H1 (cell line): ENCODE results near the gene COQ8A. TPM values are rescaled to one million over a fixed set of nuclear protein-coding genes. Genes with fewer than 3 reads are reported as not detected.

Source experiments
- CTCF ChIA-PET: fragments of 300-600 bp; sonication (Branson Sonifier 250); formaldehyde crosslinking; loops from one replicate; lab custom pipeline; 2021; ENCODE audit not compliant: partially characterized antibody; lab: Charles Lee
- POLR2A ChIA-PET: fragments of 300-600 bp; sonication (Branson Sonifier 250); formaldehyde crosslinking; loops from one replicate; lab custom pipeline; 2021; ENCODE audit warnings: inconsistent platforms; ENCODE audit not compliant: partially characterized antibody; lab: Charles Lee
- DNase-seq, 2 experiments: peaks; one replicate each; pipeline versions ENCODE4 v3.0.0 to v3.0.0-alpha.2; 2010 to 2022; ENCODE audit warnings: low spot score in 2 of 2, low read depth in 1 of 2, mixed read lengths in 1 of 2
- FAIRE-seq: peaks from 2 replicates; lab custom pipeline; 2011; peaks lifted over from hg19 to GRCh38; lab: Jason Lieb, UNC
- H2AFZ ChIP-seq: 2 replicates; pipeline ENCODE4 v1.8.1; 2012; ENCODE audit warnings: low read length, inconsistent platforms
- H2AK5ac ChIP-seq: 2 replicates; pipeline ENCODE4 v1.6.1; 2013; ENCODE audit warnings: low read depth, low read length
- H2BK120ac ChIP-seq: replicated peaks from 2 replicates; pipeline ENCODE3; 2013; ENCODE audit warnings: low read depth, low read length, inconsistent platforms
- H2BK12ac ChIP-seq: 2 replicates; pipeline ENCODE4 v1.6.1; 2013; ENCODE audit warnings: low read depth, low read length
- H2BK15ac ChIP-seq: 2 replicates; pipeline ENCODE4 v1.6.1; 2013; ENCODE audit warnings: low read length
- H2BK20ac ChIP-seq: 2 replicates; pipeline ENCODE4 v1.6.1; 2013; ENCODE audit warnings: low read length
- H2BK5ac ChIP-seq: 2 replicates; pipeline ENCODE4 v1.6.1; 2013; ENCODE audit warnings: low read depth, low read length
- H3K14ac ChIP-seq: 2 replicates; pipeline ENCODE4 v1.6.1; 2013; ENCODE audit warnings: inconsistent platforms; ENCODE audit not compliant: insufficient read length
- H3K18ac ChIP-seq: 2 replicates; pipeline ENCODE4 v1.6.1; 2013; ENCODE audit warnings: low read length; ENCODE audit errors: extremely low read depth
- H3K23ac ChIP-seq: 2 replicates; pipeline ENCODE4 v1.6.1; 2013; ENCODE audit warnings: inconsistent platforms; ENCODE audit not compliant: insufficient read length
- H3K23me2 ChIP-seq: 2 replicates; pipeline ENCODE4 v1.6.1; 2013; ENCODE audit warnings: low read depth, low read length
- H3K27ac ChIP-seq: 2 replicates; pipeline ENCODE4 v1.6.1; 2011; ENCODE audit warnings: low read depth, low read length, inconsistent platforms
- H3K27me3 ChIP-seq, 4 experiments: replicated peaks in 1 of 4; 1 replicate in 1 of 4; 2 replicates in 3 of 4; pipeline versions ENCODE4 v1.6.1 to v1.8.1; 2011 to 2013; ENCODE audit warnings: low read length in 3 of 4, mild to moderate bottlenecking in 3 of 4, inconsistent platforms in 2 of 4, mixed read lengths in 2 of 4, moderate library complexity in 1 of 4; ENCODE audit not compliant: control insufficient read depth in 3 of 4, insufficient read depth in 3 of 4; ENCODE audit errors: extremely low read depth in 1 of 4
- H3K36me3 ChIP-seq, 4 experiments: 2 replicates each; pipeline versions ENCODE4 v1.6.1 to v1.8.1; 2011 to 2013; ENCODE audit warnings: mild to moderate bottlenecking in 4 of 4, low read length in 3 of 4, moderate library complexity in 2 of 4, control low read depth in 1 of 4, inconsistent platforms in 1 of 4; ENCODE audit not compliant: insufficient read depth in 4 of 4, control insufficient read depth in 2 of 4
- H3K4ac ChIP-seq: replicated peaks from 2 replicates; pipeline ENCODE3; 2013; ENCODE audit warnings: low read length, low read depth, mixed read lengths, inconsistent platforms; ENCODE audit not compliant: insufficient read length
- H3K4me1 ChIP-seq, 4 experiments: replicated peaks in 1 of 4; 1 replicate in 1 of 4; 2 replicates in 3 of 4; pipeline versions ENCODE4 v1.6.1 to v1.8.1; 2011 to 2013; ENCODE audit warnings: low read length in 3 of 4, inconsistent platforms in 2 of 4, mixed read lengths in 1 of 4; ENCODE audit not compliant: insufficient read depth in 4 of 4, control insufficient read depth in 3 of 4
- H3K4me2 ChIP-seq, 2 experiments: 2 replicates each; pipeline versions ENCODE4 v1.6.1 to v1.8.1; 2011 to 2013; ENCODE audit warnings: low read depth in 2 of 2, low read length in 2 of 2, control low read depth in 1 of 2, inconsistent platforms in 1 of 2, mild to moderate bottlenecking in 1 of 2; ENCODE audit not compliant: insufficient read depth in 1 of 2
- H3K4me3 ChIP-seq, 4 experiments: fragments of 200-600, 300-600 bp in 1 of 4; sonication (generic), shearing (Covaris generic), sonication (Bioruptor Twin) in 1 of 4; 2 replicates each; pipeline versions ENCODE4 v1.5.1 to v1.8.1; 2011 to 2016; ENCODE audit warnings: low read length in 4 of 4, low read depth in 3 of 4, control low read depth in 2 of 4, inconsistent platforms in 2 of 4, mild to moderate bottlenecking in 2 of 4, mixed read lengths in 1 of 4, moderate library complexity in 1 of 4; ENCODE audit not compliant: insufficient read depth in 2 of 4; ENCODE audit errors: extremely low read depth in 1 of 4
- H3K56ac ChIP-seq: replicated peaks from 2 replicates; pipeline ENCODE3; 2013; ENCODE audit warnings: low read depth, mild to moderate bottlenecking, mixed read lengths, low read length, inconsistent platforms; ENCODE audit not compliant: insufficient read length
- H3K79me1 ChIP-seq: 2 replicates; pipeline ENCODE4 v1.6.1; 2013; ENCODE audit warnings: low read depth, low read length, control low read depth
- H3K79me2 ChIP-seq, 2 experiments: 2 replicates each; pipeline versions ENCODE4 v1.6.1 to v1.8.1; 2012 to 2013; ENCODE audit warnings: low read length in 2 of 2, mild to moderate bottlenecking in 2 of 2, inconsistent platforms in 1 of 2; ENCODE audit not compliant: insufficient read depth in 2 of 2, control insufficient read depth in 1 of 2
- H3K9ac ChIP-seq, 4 experiments: replicated peaks in 1 of 4; 1 replicate in 1 of 4; 2 replicates in 3 of 4; pipeline versions ENCODE4 v1.6.1 to v1.8.1; 2011 to 2013; ENCODE audit warnings: low read depth in 3 of 4, low read length in 3 of 4, control low read depth in 2 of 4, mild to moderate bottlenecking in 2 of 4, moderate library complexity in 2 of 4, inconsistent platforms in 1 of 4; ENCODE audit errors: extremely low read depth in 1 of 4
- H3K9me3 ChIP-seq, 2 experiments: 2 replicates each; pipeline versions ENCODE4 v1.6.1 to v1.8.1; 2012 to 2013; ENCODE audit warnings: mild to moderate bottlenecking in 2 of 2, moderate library complexity in 2 of 2, control low read depth in 1 of 2, inconsistent platforms in 1 of 2, low read depth in 1 of 2, low read length in 1 of 2, mixed read lengths in 1 of 2; ENCODE audit not compliant: insufficient read depth in 2 of 2
- H4K20me1 ChIP-seq, 2 experiments: replicated peaks in 1 of 2; 2 replicates each; pipeline versions ENCODE3 to v1.8.1; 2011 to 2013; ENCODE audit warnings: inconsistent platforms in 2 of 2, low read length in 2 of 2, mild to moderate bottlenecking in 1 of 2; ENCODE audit not compliant: insufficient read depth in 2 of 2, control insufficient read depth in 1 of 2
- H4K5ac ChIP-seq: 2 replicates; pipeline ENCODE4 v1.6.1; 2013; ENCODE audit warnings: low read length, low read depth, mixed read lengths, inconsistent platforms; ENCODE audit not compliant: insufficient read length
- H4K8ac ChIP-seq: 2 replicates; pipeline ENCODE4 v1.8.0; 2013; ENCODE audit warnings: mild to moderate bottlenecking, moderate library complexity, low read length, inconsistent platforms; ENCODE audit not compliant: insufficient read depth; ENCODE audit errors: extremely low read depth
- H4K91ac ChIP-seq: replicated peaks from 2 replicates; pipeline ENCODE3; 2013; ENCODE audit warnings: low read length, mixed read lengths, inconsistent platforms; ENCODE audit not compliant: insufficient read length
- ASH2L ChIP-seq: fragments of 200-600, 300-600 bp; sonication (generic); IDR thresholded peaks from one replicate; pipeline ENCODE4 v1.7.1; 2017; ENCODE audit warnings: low read length
- CTBP2 ChIP-seq: IDR thresholded peaks from 2 replicates; pipeline ENCODE4 v1.7.0; 2011; ENCODE audit warnings: borderline replicate concordance, mild to moderate bottlenecking, moderate library complexity, mixed read lengths, low read length; ENCODE audit not compliant: insufficient read depth, insufficient read length
- RXRA ChIP-seq: IDR thresholded peaks from 2 replicates; pipeline ENCODE4 v1.6.1; 2011; ENCODE audit warnings: low read depth, mild to moderate bottlenecking, low read length, moderate library complexity; ENCODE audit not compliant: insufficient read depth
- SRF ChIP-seq: IDR thresholded peaks from 2 replicates; pipeline ENCODE4 v1.6.1; 2011; ENCODE audit warnings: mild to moderate bottlenecking, low read depth, low read length, moderate library complexity
- TAF1 ChIP-seq: IDR thresholded peaks from 2 replicates; pipeline ENCODE4 v1.6.1; 2011; ENCODE audit warnings: mild to moderate bottlenecking, low read depth, low read length
- WGBS, 2 experiments: shearing (Covaris generic) in 1 of 2; methylation state at CpG; one replicate each; pipeline versions ENCODE4 v1.1.6 to v1.1.7; 2013 to 2015; ENCODE audit warnings: low lambda C conversion rate in 2 of 2, mixed read lengths in 2 of 2, inconsistent platforms in 1 of 2, low coverage in 1 of 2, missing lambda C conversion rate in 1 of 2; ENCODE audit not compliant: insufficient replicate concordance in 2 of 2, insufficient coverage in 1 of 2, insufficient read length in 1 of 2; ENCODE audit errors: extremely low coverage in 1 of 2, missing lambda C conversion rate in 1 of 2; 5-methylcytosine and 5-hydroxymethylcytosine counted together
- polyA plus RNA-seq, 7 experiments: library from polyadenylated mRNA; depleted of rRNA in 3 of 7; stranded (reverse) in 5 of 7; unstranded in 2 of 7; fragments of >200 nt in 5 of 7; fragments of 200-250 nt in 2 of 7; gene quantifications; 1 replicate in 5 of 7; 2 replicates in 1 of 7; 4 replicates in 1 of 7; pipeline versions ENCODE4 v1.2.1 to v1.2.3, GENCODE V29; 2011 to 2013; ENCODE audit warnings: missing spikeins in 2 of 7, mixed read lengths in 2 of 7
- total RNA-seq: library from RNA; stranded (reverse); fragmentation: NEBNext Ultra II Directional; extraction: Animal tissue kit (Norgen Biotek cat#: 25700); gene quantifications from 2 replicates; pipeline ENCODE4 v1.2.1, GENCODE V29; 2021

COQ8A gene
- total and polyA plus RNA-seq, 2 of the 8 experiments (the other 6 are each of a cell fraction or from before 2014, with no cell fraction given): 28.5 to 38.9 TPM

GRCh38 chr1:226942392-226942791 is 2.3 kb downstream of the COQ8A start:
- no peak overlapping the region for H2BK120ac ChIP-seq
- no peak overlapping the region for H4K5ac ChIP-seq
- H2BK5ac ChIP-seq: no peak overlapping the region; the same call in 1 of the 2 replicates
- no peak overlapping the region for H3K9ac ChIP-seq
- peaks cover 9% of the 10 kb centered on the region for H3K23me2 ChIP-seq
- TF ChIP-seq SRF (no peak), TAF1 (no peak), RXRA (no peak), ASH2L (no peak), CTBP2 (no peak)
- H4K8ac ChIP-seq: no peak overlapping the region
- H3K79me2 ChIP-seq: peaks cover 0 to 62% of the 10 kb centered on the region in 2 experiments; a peak in 2 of 4 replicates
- peaks cover 2 to 11% (median 5%) of the 10 kb centered on the region in 4 experiments for H3K4me1 ChIP-seq
- no peak overlapping the region for H3K23ac ChIP-seq
- H3K27ac ChIP-seq: no peak overlapping the region
- no peak overlapping the region for H3K56ac ChIP-seq
- H4K91ac ChIP-seq: no peak overlapping the region
- no peak overlapping the region for H3K4me3 ChIP-seq
- WGBS, 2 experiments: 81% methylated on average over 3 of the region's 3 CpGs; no CpG with 5 or more reads in 1 of the 2 experiments
- no peak for DNase-seq
- peak overlapping the region; percentile 10 to 33; a peak in 2 of 4 replicates for H3K4me2 ChIP-seq
- no peak overlapping the region for H3K4ac ChIP-seq
- no peak overlapping the region for H2BK15ac ChIP-seq
- H3K14ac ChIP-seq: no peak overlapping the region
- 0 out of 2 replicates have a peak overlapping the region, but pooled peaks have one; percentile 24 for H3K18ac ChIP-seq
- peaks cover 1 to 3% of the 10 kb centered on the region in 2 experiments for H4K20me1 ChIP-seq
- no peak overlapping the region for H2AFZ ChIP-seq
- no peak overlapping the region for H2AK5ac ChIP-seq
- no peak for FAIRE-seq
- no peaks in the 10 kb centered on the region for H3K9me3 ChIP-seq
- CTCF ChIA-PET: interaction anchor here (1.0 kb wide), 1 partner anchor 35 kb away, joined by 3 read pairs; no protein-coding TSS in a partner anchor
- POLR2A ChIA-PET: interaction anchor here (1.4 kb wide), 1 partner anchor 12 kb away, joined by 3 read pairs; no protein-coding TSS in a partner anchor
- no peaks in the 10 kb centered on the region for H3K36me3 ChIP-seq
- H2BK20ac ChIP-seq: no peak overlapping the region
- H2BK12ac ChIP-seq: no peak overlapping the region
- H3K27me3 ChIP-seq: peaks cover 0 to 2% (median 0%) of the 10 kb centered on the region in 4 experiments; a peak in 3 of 7 replicates
- peaks cover 10% of the 10 kb centered on the region for H3K79me1 ChIP-seq
